HepG2 (cell line): ENCODE measurements around the gene LSM14B. TPM values are rescaled to one million over a fixed set of nuclear protein-coding genes. Genes with fewer than 3 reads are reported as not detected.

Experiments
- ATF3 ChIP-seq: sonication (generic); formaldehyde crosslinking; IDR thresholded peaks from 2 replicates; pipeline ENCODE4 v1.4.0; 2020; ENCODE audit warnings: missing genetic modification reagents
- CHD4 ChIP-seq: fragments of 200-600 bp; sonication (generic); IDR thresholded peaks from 2 replicates; pipeline ENCODE4 v1.7.0; 2017; ENCODE audit warnings: mild to moderate bottlenecking, low read length, borderline replicate concordance
- EZH2 ChIP-seq: conservative IDR thresholded peaks from 2 replicates; pipeline ENCODE4 v1.6.1; 2012; ENCODE audit warnings: mild to moderate bottlenecking, low read depth, low read length, moderate library complexity
- FOXP1 ChIP-seq, 2 experiments: fragments of 450-650 bp in 1 of 2; IDR thresholded peaks; 2 replicates each; pipeline ENCODE4 v1.6.1; 2017 to 2018; ENCODE audit warnings: antibody characterized with exemption in 1 of 2
- LCORL ChIP-seq, 2 experiments: fragments of 450-650 bp in 1 of 2; sonication (generic) in 1 of 2; formaldehyde crosslinking in 1 of 2; IDR thresholded peaks; 2 replicates each; pipeline versions ENCODE4 v1.5.0 to v1.6.1; 2017 to 2020; ENCODE audit warnings: antibody characterized with exemption in 1 of 2, missing genetic modification reagents in 1 of 2
- MAF1 ChIP-seq: sonication (generic); formaldehyde crosslinking; IDR thresholded peaks from 2 replicates; pipeline ENCODE4 v1.5.0; 2020; ENCODE audit warnings: missing genetic modification reagents, borderline replicate concordance
- MEIS2 ChIP-seq: sonication (generic); formaldehyde crosslinking; IDR thresholded peaks from 2 replicates; pipeline ENCODE4 v1.9.0; 2021; ENCODE audit warnings: mild to moderate bottlenecking, missing genetic modification reagents
- SOX13 ChIP-seq, 3 experiments: fragments of 450-650 bp in 1 of 3; sonication (generic) in 1 of 3; formaldehyde crosslinking in 1 of 3; IDR thresholded peaks in 2 of 3; conservative IDR thresholded peaks in 1 of 3; 2 replicates each; pipeline versions ENCODE4 v1.5.0 to v1.6.1; 2016 to 2020; ENCODE audit warnings: antibody characterized with exemption in 1 of 3, mild to moderate bottlenecking in 1 of 3, missing compliant biosample characterization in 1 of 3, missing genetic modification reagents in 1 of 3, moderate library complexity in 1 of 3
- SP1 ChIP-seq, 2 experiments: fragments of 450-650 bp in 1 of 2; sonication (generic) in 1 of 2; formaldehyde crosslinking in 1 of 2; IDR thresholded peaks; 2 replicates each; pipeline versions ENCODE4 v1.4.0 to v1.6.1; 2016 to 2020; ENCODE audit warnings: missing genetic modification reagents in 1 of 2
- THAP7 ChIP-seq: sonication (generic); formaldehyde crosslinking; IDR thresholded peaks from 2 replicates; pipeline ENCODE4 v1.8.1; 2023; ENCODE audit warnings: mild to moderate bottlenecking, missing genetic modification reagents
- ZFP1 ChIP-seq: IDR thresholded peaks from 2 replicates; pipeline ENCODE4 v1.6.1; 2016
- ZNF121 ChIP-seq: sonication (generic); formaldehyde crosslinking; IDR thresholded peaks from 2 replicates; pipeline ENCODE4 v1.5.0; 2020; ENCODE audit warnings: mild to moderate bottlenecking, missing genetic modification reagents
- ZNF619 ChIP-seq: sonication (generic); formaldehyde crosslinking; IDR thresholded peaks from 2 replicates; pipeline ENCODE4 v1.4.0; 2020; ENCODE audit warnings: mild to moderate bottlenecking, missing genetic modification reagents
- polyA plus RNA-seq, 8 experiments: library from polyadenylated mRNA; depleted of rRNA in 3 of 8; stranded (reverse) in 7 of 8; unstranded in 1 of 8; fragments of >200 nt; fragmentation: Illumina TruSeq in 4 of 8; extraction: Trizol in 4 of 8; gene quantifications; 2 replicates each; pipeline versions ENCODE4 v1.2.1 to v1.2.3, GENCODE V29; 2011 to 2016; ENCODE audit warnings: low read depth in 4 of 8, missing spikeins in 1 of 8, mixed read lengths in 1 of 8; ENCODE audit not compliant: insufficient read depth in 1 of 8
- total RNA-seq, 5 experiments: library from RNA; depleted of rRNA; stranded (reverse); fragments of >200 nt; fragmentation: Illumina TruSeq; extraction: Trizol; gene quantifications; 2 replicates each; pipeline ENCODE4 v1.2.3, GENCODE V29; 2016; ENCODE audit warnings: low read depth in 1 of 5
- TF ChIP-seq, protein P1 (sequence below): IDR thresholded peaks from 2 replicates; pipeline ENCODE4 v1.6.1; 2012; ENCODE audit warnings: inconsistent platforms
- TF ChIP-seq, protein P2 (sequence below): sonication (generic); formaldehyde crosslinking; IDR thresholded peaks from 2 replicates; pipeline ENCODE4 v1.4.0; 2020; ENCODE audit warnings: mild to moderate bottlenecking, missing genetic modification reagents
- TF ChIP-seq, protein P3 (sequence below): sonication (generic); formaldehyde crosslinking; IDR thresholded peaks from 2 replicates; pipeline ENCODE4 v1.4.0; 2020; ENCODE audit warnings: missing genetic modification reagents, borderline replicate concordance
- TF ChIP-seq, protein P4 (sequence below): IDR thresholded peaks from 2 replicates; pipeline ENCODE4 v1.6.1; 2016; ENCODE audit warnings: low read depth, borderline replicate concordance

The LSM14B gene
- total and polyA plus RNA-seq, 2 of the 13 experiments (the other 11 are each of a cell fraction or from before 2014, with no cell fraction given) = 43.3 to 79.2 TPM

GRCh38 chr20:62146019-62146755 lies 23.9 kb downstream of the LSM14B start (continued):
- TF ChIP-seq, protein P1, sequence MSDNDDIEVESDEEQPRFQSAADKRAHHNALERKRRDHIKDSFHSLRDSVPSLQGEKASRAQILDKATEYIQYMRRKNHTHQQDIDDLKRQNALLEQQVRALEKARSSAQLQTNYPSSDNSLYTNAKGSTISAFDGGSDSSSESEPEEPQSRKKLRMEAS = peak; percentile 96
- TF ChIP-seq SP1 (IDR thresholded peaks at IDR 0.05) (no peak), SP1 (CRISPR knock-in tag; IDR thresholded peaks at IDR 0.05) (no peak; the same call in 1 of the 2 replicates), ATF3 (CRISPR knock-in tag) (no peak), LCORL (IDR thresholded peaks at IDR 0.05) (no peak), LCORL (CRISPR knock-in tag; IDR thresholded peaks at IDR 0.05) (peak; percentile 80), ZNF121 (CRISPR knock-in tag) (peak; percentile 42; the same call in 1 of the 2 replicates), SOX13 (IDR thresholded peaks at IDR 0.05) (peak; percentile 45; the same call in 1 of the 2 replicates), SOX13 (CRISPR knock-in tag; conservative IDR thresholded peaks at IDR 0.05 in 1 of 2, IDR thresholded peaks at IDR 0.05 in 1 of 2) (peak in 1 of 2 experiments; percentile 67; a peak in 2 of 4 replicates), ZNF619 (no peak), THAP7 (CRISPR knock-in tag) (no peak), MEIS2 (peak; percentile 42), CHD4 (no peak), ZFP1 (CRISPR knock-in tag) (no peak), FOXP1 (IDR thresholded peaks at IDR 0.05) (no peak; the same call in 1 of the 2 replicates), FOXP1 (CRISPR knock-in tag; IDR thresholded peaks at IDR 0.05) (peak; percentile 63; the same call in 1 of the 2 replicates), MAF1 (CRISPR knock-in tag) (no peak), EZH2 (no peak)
- TF ChIP-seq, protein P2, sequence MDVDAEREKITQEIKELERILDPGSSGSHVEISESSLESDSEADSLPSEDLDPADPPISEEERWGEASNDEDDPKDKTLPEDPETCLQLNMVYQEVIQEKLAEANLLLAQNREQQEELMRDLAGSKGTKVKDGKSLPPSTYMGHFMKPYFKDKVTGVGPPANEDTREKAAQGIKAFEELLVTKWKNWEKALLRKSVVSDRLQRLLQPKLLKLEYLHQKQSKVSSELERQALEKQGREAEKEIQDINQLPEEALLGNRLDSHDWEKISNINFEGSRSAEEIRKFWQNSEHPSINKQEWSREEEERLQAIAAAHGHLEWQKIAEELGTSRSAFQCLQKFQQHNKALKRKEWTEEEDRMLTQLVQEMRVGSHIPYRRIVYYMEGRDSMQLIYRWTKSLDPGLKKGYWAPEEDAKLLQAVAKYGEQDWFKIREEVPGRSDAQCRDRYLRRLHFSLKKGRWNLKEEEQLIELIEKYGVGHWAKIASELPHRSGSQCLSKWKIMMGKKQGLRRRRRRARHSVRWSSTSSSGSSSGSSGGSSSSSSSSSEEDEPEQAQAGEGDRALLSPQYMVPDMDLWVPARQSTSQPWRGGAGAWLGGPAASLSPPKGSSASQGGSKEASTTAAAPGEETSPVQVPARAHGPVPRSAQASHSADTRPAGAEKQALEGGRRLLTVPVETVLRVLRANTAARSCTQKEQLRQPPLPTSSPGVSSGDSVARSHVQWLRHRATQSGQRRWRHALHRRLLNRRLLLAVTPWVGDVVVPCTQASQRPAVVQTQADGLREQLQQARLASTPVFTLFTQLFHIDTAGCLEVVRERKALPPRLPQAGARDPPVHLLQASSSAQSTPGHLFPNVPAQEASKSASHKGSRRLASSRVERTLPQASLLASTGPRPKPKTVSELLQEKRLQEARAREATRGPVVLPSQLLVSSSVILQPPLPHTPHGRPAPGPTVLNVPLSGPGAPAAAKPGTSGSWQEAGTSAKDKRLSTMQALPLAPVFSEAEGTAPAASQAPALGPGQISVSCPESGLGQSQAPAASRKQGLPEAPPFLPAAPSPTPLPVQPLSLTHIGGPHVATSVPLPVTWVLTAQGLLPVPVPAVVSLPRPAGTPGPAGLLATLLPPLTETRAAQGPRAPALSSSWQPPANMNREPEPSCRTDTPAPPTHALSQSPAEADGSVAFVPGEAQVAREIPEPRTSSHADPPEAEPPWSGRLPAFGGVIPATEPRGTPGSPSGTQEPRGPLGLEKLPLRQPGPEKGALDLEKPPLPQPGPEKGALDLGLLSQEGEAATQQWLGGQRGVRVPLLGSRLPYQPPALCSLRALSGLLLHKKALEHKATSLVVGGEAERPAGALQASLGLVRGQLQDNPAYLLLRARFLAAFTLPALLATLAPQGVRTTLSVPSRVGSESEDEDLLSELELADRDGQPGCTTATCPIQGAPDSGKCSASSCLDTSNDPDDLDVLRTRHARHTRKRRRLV (CRISPR knock-in tag) = no peak
- TF ChIP-seq, protein P3, sequence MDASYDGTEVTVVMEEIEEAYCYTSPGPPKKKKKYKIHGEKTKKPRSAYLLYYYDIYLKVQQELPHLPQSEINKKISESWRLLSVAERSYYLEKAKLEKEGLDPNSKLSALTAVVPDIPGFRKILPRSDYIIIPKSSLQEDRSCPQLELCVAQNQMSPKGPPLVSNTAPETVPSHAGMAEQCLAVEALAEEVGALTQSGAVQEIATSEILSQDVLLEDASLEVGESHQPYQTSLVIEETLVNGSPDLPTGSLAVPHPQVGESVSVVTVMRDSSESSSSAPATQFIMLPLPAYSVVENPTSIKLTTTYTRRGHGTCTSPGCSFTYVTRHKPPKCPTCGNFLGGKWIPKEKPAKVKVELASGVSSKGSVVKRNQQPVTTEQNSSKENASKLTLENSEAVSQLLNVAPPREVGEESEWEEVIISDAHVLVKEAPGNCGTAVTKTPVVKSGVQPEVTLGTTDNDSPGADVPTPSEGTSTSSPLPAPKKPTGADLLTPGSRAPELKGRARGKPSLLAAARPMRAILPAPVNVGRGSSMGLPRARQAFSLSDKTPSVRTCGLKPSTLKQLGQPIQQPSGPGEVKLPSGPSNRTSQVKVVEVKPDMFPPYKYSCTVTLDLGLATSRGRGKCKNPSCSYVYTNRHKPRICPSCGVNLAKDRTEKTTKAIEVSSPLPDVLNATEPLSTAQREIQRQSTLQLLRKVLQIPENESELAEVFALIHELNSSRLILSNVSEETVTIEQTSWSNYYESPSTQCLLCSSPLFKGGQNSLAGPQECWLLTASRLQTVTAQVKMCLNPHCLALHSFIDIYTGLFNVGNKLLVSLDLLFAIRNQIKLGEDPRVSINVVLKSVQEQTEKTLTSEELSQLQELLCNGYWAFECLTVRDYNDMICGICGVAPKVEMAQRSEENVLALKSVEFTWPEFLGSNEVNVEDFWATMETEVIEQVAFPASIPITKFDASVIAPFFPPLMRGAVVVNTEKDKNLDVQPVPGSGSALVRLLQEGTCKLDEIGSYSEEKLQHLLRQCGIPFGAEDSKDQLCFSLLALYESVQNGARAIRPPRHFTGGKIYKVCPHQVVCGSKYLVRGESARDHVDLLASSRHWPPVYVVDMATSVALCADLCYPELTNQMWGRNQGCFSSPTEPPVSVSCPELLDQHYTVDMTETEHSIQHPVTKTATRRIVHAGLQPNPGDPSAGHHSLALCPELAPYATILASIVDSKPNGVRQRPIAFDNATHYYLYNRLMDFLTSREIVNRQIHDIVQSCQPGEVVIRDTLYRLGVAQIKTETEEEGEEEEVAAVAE (CRISPR knock-in tag) = no peak
- TF ChIP-seq, protein P4, sequence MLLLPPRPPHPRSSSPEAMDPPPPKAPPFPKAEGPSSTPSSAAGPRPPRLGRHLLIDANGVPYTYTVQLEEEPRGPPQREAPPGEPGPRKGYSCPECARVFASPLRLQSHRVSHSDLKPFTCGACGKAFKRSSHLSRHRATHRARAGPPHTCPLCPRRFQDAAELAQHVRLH (CRISPR knock-in tag) = peak; percentile 91
